Tibial nerve (tissue), 4 donors: Measurements from ENCODE around the gene TRIM17. TPM values are rescaled to one million over a fixed set of nuclear protein-coding genes. Genes with fewer than 3 reads are reported as not detected.

ENCODE experiments used
- DNase-seq, 2 donors: peaks; one replicate each; pipeline ENCODE4 v3.0.0-alpha.2; 2019; ENCODE audit warnings: low spot score in 2 of 2
- H3K27ac ChIP-seq, 4 donors: fragments of 200-600 bp; sonication (generic) in 3 of 4; one replicate each; pipeline ENCODE4 v1.5.1; 2017 to 2019; ENCODE audit warnings: mild to moderate bottlenecking in 1 of 4
- H3K27me3 ChIP-seq, 2 donors: fragments of 200-600 bp; sonication (generic) in 1 of 2; one replicate each; pipeline versions ENCODE4 v1.5.1 to v1.6.0; 2017 to 2019
- H3K36me3 ChIP-seq, 3 donors: fragments of 200-600 bp; sonication (generic); one replicate each; pipeline ENCODE4 v1.5.1; 2018 to 2019
- H3K4me1 ChIP-seq, 4 donors: fragments of 200-600 bp; sonication (generic) in 3 of 4; one replicate each; pipeline ENCODE4 v1.5.1; 2017 to 2019
- H3K4me3 ChIP-seq, 4 donors: fragments of 200-600 bp; sonication (generic) in 3 of 4; one replicate each; pipeline ENCODE4 v1.5.1; 2017 to 2019; ENCODE audit warnings: mild to moderate bottlenecking in 1 of 4, moderate library complexity in 1 of 4
- H3K9me3 ChIP-seq, 4 donors: fragments of 200-600 bp; sonication (generic) in 3 of 4; one replicate each; pipeline ENCODE4 v1.5.1; 2017 to 2019
- EP300 ChIP-seq, 2 donors: sonication (generic); formaldehyde crosslinking; IDR thresholded peaks; one replicate each; pipeline ENCODE4 v1.6.1; 2017; ENCODE audit warnings: antibody characterized with exemption in 2 of 2, mild to moderate bottlenecking in 1 of 2
- POLR2A ChIP-seq, 2 donors: fragments of 450-650 bp; IDR thresholded peaks; one replicate each; pipeline ENCODE4 v1.6.1; 2017; ENCODE audit warnings: antibody characterized with exemption in 2 of 2, mild to moderate bottlenecking in 2 of 2, moderate library complexity in 2 of 2
- WGBS, 2 donors: methylation state at CpG; one replicate each; pipeline ENCODE4 v1.1.5; 2018; 5-methylcytosine and 5-hydroxymethylcytosine counted together
- total RNA-seq, 4 donors: library from RNA; depleted of rRNA; stranded (reverse); fragments of >200 nt; gene quantifications; one replicate each; pipeline ENCODE4 v1.1.0, GENCODE V29; 2016
- TF ChIP-seq, protein P1 (sequence below), 5 experiments: fragments of 200-600 bp in 3 of 5; fragments of 450-650 bp in 2 of 5; sonication (generic) in 3 of 5; IDR thresholded peaks; one replicate each; pipeline ENCODE4 v1.5.1; 2016 to 2019; ENCODE audit warnings: antibody characterized with exemption in 5 of 5, mild to moderate bottlenecking in 3 of 5, moderate library complexity in 2 of 5

TRIM17 gene
- total RNA-seq, 4 donors from 2014 or later: 0.63 to 4.2 (median 1.4) TPM; not detected in 1

DNA sequence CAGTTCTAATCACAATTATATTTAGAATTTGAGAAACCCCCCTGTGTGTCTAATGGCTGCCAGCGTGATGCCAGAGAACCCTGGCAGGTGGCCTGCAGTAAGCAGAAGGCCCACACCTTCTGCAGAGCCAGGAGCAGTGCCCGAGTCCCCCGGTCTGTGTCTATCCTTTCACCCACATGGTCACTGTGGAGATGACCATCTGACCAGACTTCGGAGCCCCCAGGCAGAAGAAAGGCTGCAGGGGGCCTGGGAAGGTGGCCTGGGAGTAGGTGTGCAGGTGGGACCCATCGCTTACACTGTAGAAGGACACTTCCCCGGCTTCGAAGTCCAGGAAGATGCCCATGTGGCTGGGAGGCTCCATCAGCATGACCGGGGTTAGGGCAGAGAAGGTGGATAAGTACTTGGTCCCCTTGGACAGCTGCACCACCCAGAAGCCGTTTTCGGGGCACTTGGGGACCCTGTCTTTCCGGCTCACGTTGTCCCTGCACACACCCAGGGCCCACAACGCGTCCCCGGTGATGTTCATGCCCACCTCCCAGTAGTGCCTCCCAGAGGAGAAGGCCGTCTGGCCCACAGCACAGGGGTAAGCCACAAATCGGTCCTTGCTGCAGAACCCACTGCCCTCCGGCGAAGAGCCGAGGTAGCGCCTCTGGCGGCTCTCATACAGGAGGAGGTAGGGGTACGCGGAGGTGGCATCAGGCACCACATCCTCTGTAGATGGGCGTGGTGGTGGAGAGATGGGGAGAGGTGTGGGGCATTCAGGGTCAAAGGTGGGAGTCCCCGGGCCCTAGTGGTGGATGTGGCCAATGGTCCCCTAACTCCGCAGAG is 8.4 kb downstream of the TRIM17 start:
- no peak for TF ChIP-seq POLR2A (IDR thresholded peaks at IDR 0.05)
- TF ChIP-seq, protein P1, sequence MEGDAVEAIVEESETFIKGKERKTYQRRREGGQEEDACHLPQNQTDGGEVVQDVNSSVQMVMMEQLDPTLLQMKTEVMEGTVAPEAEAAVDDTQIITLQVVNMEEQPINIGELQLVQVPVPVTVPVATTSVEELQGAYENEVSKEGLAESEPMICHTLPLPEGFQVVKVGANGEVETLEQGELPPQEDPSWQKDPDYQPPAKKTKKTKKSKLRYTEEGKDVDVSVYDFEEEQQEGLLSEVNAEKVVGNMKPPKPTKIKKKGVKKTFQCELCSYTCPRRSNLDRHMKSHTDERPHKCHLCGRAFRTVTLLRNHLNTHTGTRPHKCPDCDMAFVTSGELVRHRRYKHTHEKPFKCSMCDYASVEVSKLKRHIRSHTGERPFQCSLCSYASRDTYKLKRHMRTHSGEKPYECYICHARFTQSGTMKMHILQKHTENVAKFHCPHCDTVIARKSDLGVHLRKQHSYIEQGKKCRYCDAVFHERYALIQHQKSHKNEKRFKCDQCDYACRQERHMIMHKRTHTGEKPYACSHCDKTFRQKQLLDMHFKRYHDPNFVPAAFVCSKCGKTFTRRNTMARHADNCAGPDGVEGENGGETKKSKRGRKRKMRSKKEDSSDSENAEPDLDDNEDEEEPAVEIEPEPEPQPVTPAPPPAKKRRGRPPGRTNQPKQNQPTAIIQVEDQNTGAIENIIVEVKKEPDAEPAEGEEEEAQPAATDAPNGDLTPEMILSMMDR (IDR thresholded peaks at IDR 0.05): no peak
- no peak for TF ChIP-seq EP300 (IDR thresholded peaks at IDR 0.05)
- Histone ChIP-seq H3K4me1 (peaks cover 0 to 62% (median 30%) of the 10 kb centered on the region in 4 donors), H3K4me3 (no peak overlapping the region), H3K9me3 (no peaks in the 10 kb centered on the region), H3K36me3 (peaks cover 0 to 13% (median 0%) of the 10 kb centered on the region in 3 donors), H3K27ac (peak overlapping the region in 2 of 4 donors; percentile 80 to 89), H3K27me3 (no peaks in the 10 kb centered on the region)
- no peak for DNase-seq
- 92 to 96% methylated on average over 23 to 24 of the region's 27 CpGs for WGBS, 2 donors

DNA sequence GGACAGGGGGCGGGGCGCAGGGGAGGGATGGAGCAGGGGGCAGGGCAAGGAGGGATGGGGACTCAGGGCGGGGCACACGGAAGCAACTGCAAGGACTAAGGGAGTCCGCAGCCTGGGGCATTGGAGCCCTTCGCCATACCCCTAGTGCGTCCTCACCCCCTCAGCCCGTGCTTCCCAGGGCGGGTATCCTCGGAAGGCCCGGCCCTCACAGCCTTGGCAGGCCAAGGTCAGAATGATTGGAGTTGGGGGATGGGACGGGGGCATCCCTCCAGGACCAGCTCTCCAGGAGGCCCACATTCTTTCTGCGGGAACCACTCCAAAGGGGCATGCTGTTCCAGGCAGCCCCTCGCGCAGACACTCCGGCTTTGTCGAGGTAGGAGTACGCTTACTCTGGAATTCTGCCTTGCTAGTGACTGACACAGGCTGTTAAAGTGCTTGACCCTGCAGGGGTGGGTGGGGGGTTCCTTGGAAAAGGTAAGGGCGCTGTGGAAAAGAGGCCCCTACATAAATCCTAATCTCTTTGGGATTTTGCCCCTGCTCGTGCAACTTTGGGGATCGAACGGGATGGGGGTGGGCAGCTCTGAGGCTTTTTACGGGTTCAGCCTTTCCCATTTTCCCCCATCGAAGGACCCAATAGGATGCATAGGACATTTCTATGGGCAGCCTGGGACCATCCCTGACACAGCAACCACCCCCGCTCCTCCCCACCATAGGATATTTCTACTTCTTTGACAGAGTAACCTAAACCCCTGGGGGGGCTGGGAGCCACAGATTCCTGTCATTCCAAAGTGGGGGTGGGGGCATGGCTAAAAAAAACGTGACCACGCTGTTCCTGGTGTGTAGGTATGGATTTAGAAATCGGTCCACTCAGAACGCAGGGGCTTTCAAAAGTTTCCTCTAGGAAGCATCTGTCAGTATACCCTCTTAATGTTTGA is 9.3 kb downstream of the TRIM17 start:
- Histone ChIP-seq H3K27me3 (no peaks in the 10 kb centered on the region), H3K4me3 (peak overlapping the region; percentile 85 to 93 (median 92)), H3K27ac (peak overlapping the region; percentile 50 to 89 (median 84)), H3K36me3 (peaks cover 0 to 20% (median 0%) of the 10 kb centered on the region in 3 donors), H3K4me1 (peaks cover 0 to 66% (median 30%) of the 10 kb centered on the region in 4 donors), H3K9me3 (no peaks in the 10 kb centered on the region)
- WGBS, 2 donors: 13 to 19% methylated on average over 25 to 28 of the region's 29 CpGs
- no peak for DNase-seq
- TF ChIP-seq, protein P1 (IDR thresholded peaks at IDR 0.05): no peak
- TF ChIP-seq POLR2A (IDR thresholded peaks at IDR 0.05): peak in 1 of 2 donors; percentile 8

DNA sequence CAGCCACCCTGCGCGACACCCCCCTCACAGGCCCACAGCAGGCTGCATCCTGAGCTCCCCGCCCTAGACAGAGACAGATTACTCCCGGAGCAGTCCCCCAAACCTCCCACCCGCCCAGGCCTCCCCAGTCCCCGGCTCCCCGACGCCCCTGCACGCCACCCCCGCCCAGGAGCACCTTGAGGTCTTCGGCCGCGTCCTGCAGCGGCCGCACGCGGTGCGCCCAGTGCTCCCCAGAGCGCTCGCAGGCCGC is 10.8 kb downstream of the TRIM17 start:
- peaks cover 0 to 31% (median 0%) of the 10 kb centered on the region in 3 donors for H3K36me3 ChIP-seq
- DNase-seq: no peak
- H3K27ac ChIP-seq: peak overlapping the region in 2 of 4 donors; percentile 89
- 0% methylated on average over 4 to 17 of the region's 21 CpGs for WGBS, 2 donors
- H3K27me3 ChIP-seq: no peaks in the 10 kb centered on the region
- peak overlapping the region; percentile 85 to 93 (median 92) for H3K4me3 ChIP-seq
- no peaks in the 10 kb centered on the region for H3K9me3 ChIP-seq
- H3K4me1 ChIP-seq: peaks cover 0 to 66% (median 30%) of the 10 kb centered on the region in 4 donors
- TF ChIP-seq EP300 (IDR thresholded peaks at IDR 0.05) (no peak), POLR2A (IDR thresholded peaks at IDR 0.05) (no peak)
- TF ChIP-seq, protein P1 (IDR thresholded peaks at IDR 0.05): no peak

DNA sequence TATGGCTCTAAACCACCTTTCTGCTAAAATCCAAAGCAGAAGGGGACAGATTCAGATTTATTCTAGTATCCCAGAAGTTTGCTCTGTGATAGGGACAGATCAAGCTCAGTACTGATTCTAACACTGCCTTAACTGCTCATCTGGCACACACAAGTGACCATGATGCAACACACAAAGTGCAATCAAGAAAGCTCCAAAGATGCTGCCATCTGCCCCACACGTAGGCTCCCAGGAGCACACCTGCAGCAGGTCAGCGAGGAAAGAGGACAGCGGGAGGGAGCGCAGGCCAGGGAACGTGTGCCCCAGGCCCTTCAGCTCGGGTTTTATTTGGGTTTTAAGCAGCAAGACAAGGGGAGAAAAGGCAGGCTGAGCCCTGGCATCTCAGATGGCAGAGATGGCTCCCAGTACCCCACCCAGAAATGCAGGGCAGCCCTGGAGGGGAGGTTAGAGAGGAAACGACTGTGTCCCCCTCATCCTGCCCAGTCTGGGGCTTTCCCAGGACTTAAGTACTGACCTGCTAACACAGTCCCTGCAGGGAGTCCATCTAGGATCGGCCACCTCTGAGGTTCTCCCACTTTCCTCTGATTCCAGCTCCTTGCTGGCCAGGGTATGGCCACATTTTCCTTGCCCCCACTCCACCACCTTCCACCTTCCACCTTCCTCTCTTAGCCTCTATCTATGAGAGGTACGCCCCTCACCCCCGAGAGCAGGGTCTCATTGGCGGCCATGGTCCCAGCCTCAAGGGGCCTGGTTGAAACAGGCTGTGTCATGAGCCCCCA is 11.3 kb downstream of the TRIM17 start:
- no peak for DNase-seq
- 27 to 32% methylated on average over 11 of the region's 11 CpGs for WGBS, 2 donors
- Histone ChIP-seq H3K4me3 (peak overlapping the region; percentile 85 to 93 (median 92)), H3K27me3 (no peaks in the 10 kb centered on the region), H3K9me3 (no peaks in the 10 kb centered on the region), H3K27ac (peak overlapping the region in 2 of 4 donors; percentile 89), H3K4me1 (peaks cover 0 to 66% (median 30%) of the 10 kb centered on the region in 4 donors), H3K36me3 (peaks cover 0 to 31% (median 0%) of the 10 kb centered on the region in 3 donors)
- TF ChIP-seq, protein P1 (IDR thresholded peaks at IDR 0.05): no peak
- TF ChIP-seq EP300 (IDR thresholded peaks at IDR 0.05) (no peak), POLR2A (IDR thresholded peaks at IDR 0.05) (no peak)
